Calu3 (cell line): ENCODE results near the gene XPO1. TPM values are rescaled to one million over a fixed set of nuclear protein-coding genes. Genes with fewer than 3 reads are reported as not detected.

Experiments
- BruUV-seq: library from RNA; stranded (reverse); fragments of 400-500 nt; replicated peaks from 2 replicates; lab custom pipeline; 2021; lab: Mats Ljungman, UMichigan
- CTCF ChIA-PET: fragments of 300-600 bp; sonication (Branson Sonifier 250); formaldehyde crosslinking; loops from one replicate; lab custom pipeline; 2022; ENCODE audit warnings: antibody characterized with exemption; lab: Charles Lee
- DNase-seq: peaks from one replicate; pipeline ENCODE4 v3.0.0; 2022
- H3K27ac Mint-ChIP-seq: one replicate; pipeline ENCODE4 v1.8.0; 2022; ENCODE audit warnings: mixed read lengths; ENCODE audit not compliant: unreplicated experiment
- H3K27me3 Mint-ChIP-seq: one replicate; pipeline ENCODE4 v1.8.0; 2022; ENCODE audit warnings: mixed read lengths; ENCODE audit not compliant: unreplicated experiment
- H3K36me3 Mint-ChIP-seq: one replicate; pipeline ENCODE4 v1.8.0; 2022; ENCODE audit warnings: mild to moderate bottlenecking, moderate library complexity, mixed read lengths; ENCODE audit not compliant: insufficient read depth, unreplicated experiment
- H3K4me1 Mint-ChIP-seq: one replicate; pipeline ENCODE4 v1.8.0; 2022; ENCODE audit warnings: mild to moderate bottlenecking, low read depth, mixed read lengths; ENCODE audit not compliant: unreplicated experiment
- H3K4me3 Mint-ChIP-seq: one replicate; pipeline ENCODE4 v1.8.0; 2022; ENCODE audit warnings: mild to moderate bottlenecking, low read depth, moderate library complexity, mixed read lengths; ENCODE audit not compliant: unreplicated experiment
- H3K9me3 Mint-ChIP-seq: one replicate; pipeline ENCODE4 v1.8.0; 2022; ENCODE audit warnings: low read depth, mixed read lengths; ENCODE audit not compliant: unreplicated experiment
- intact Hi-C: fragments of 100-400 bp; cut with micrococcal nuclease; formaldehyde crosslinking; loops from one replicate; pipeline ENCODE4 v1.10.0; 2022; ENCODE audit not compliant: unreplicated experiment
- total RNA-seq: library from RNA; stranded (reverse); gene quantifications from 2 replicates; pipeline ENCODE4 v1.2.3, GENCODE V29; 2022
- TF ChIP-seq, protein P1 (sequence below): fragments of 200-600 bp; IDR thresholded peaks from one replicate; pipeline ENCODE4 v1.8.0; 2022; ENCODE audit warnings: antibody characterized with exemption; ENCODE audit not compliant: unreplicated experiment

Gene XPO1
- total RNA-seq, 1 experiment from 2014 or later = 214 TPM

DNA sequence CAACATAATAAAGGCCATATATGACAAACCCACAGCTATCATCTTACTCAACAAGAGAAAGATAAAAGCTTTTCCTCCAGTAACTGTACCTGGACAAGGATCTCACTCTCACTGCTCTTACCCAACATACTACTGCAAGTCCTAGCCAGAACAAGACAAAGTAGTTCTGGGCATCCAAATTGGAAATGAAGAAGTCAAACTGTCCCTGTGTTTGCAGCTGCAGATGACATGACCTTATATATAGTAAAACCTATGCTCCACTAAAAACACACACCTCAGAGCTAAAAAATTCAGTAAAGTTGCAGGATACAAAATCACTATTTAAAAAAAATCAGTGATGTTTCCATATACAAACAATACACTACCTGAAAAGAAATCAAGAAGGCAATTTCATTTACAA lies 99.5 kb downstream of the XPO1 start:
- Mint-ChIP-seq H3K4me3 (no peak overlapping the region), H3K27ac (no peak overlapping the region), H3K27me3 (no peaks in the 10 kb centered on the region), H3K36me3 (peaks cover 2% of the 10 kb centered on the region), H3K4me1 (peaks cover 64% of the 10 kb centered on the region), H3K9me3 (no peaks in the 10 kb centered on the region)
- intact Hi-C loops = no loop called here
- TF ChIP-seq, protein P1, sequence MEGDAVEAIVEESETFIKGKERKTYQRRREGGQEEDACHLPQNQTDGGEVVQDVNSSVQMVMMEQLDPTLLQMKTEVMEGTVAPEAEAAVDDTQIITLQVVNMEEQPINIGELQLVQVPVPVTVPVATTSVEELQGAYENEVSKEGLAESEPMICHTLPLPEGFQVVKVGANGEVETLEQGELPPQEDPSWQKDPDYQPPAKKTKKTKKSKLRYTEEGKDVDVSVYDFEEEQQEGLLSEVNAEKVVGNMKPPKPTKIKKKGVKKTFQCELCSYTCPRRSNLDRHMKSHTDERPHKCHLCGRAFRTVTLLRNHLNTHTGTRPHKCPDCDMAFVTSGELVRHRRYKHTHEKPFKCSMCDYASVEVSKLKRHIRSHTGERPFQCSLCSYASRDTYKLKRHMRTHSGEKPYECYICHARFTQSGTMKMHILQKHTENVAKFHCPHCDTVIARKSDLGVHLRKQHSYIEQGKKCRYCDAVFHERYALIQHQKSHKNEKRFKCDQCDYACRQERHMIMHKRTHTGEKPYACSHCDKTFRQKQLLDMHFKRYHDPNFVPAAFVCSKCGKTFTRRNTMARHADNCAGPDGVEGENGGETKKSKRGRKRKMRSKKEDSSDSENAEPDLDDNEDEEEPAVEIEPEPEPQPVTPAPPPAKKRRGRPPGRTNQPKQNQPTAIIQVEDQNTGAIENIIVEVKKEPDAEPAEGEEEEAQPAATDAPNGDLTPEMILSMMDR = no peak
- no peak for DNase-seq
- CTCF ChIA-PET = no interaction called here
- BruUV-seq = no TSS peak

DNA sequence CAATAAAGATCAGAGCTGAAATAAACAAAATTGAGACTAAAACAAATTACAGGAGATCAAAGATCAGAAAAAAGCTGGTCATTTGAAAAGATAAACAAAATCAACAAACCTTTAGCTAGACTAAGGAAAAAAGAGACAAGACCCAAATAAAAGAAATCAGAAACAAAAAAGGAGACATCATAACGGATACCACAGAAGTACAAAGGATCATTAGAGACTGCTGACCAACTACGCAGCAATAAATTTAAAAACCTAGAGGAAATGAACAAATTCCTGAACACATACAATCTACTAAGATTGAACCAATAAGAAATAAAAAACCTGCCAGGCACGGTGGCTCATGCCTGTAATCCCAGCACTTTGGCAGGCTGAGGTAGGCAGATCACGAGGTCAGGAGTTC lies 101.0 kb downstream of the XPO1 start:
- Mint-ChIP-seq H3K4me3 (no peak overlapping the region), H3K27ac (no peak overlapping the region), H3K27me3 (no peaks in the 10 kb centered on the region), H3K4me1 (peaks cover 61% of the 10 kb centered on the region), H3K9me3 (no peaks in the 10 kb centered on the region), H3K36me3 (no peaks in the 10 kb centered on the region)
- intact Hi-C loops = no loop called here
- BruUV-seq = no TSS peak
- no peak for DNase-seq
- CTCF ChIA-PET = no interaction called here
- TF ChIP-seq, protein P1 = no peak

DNA sequence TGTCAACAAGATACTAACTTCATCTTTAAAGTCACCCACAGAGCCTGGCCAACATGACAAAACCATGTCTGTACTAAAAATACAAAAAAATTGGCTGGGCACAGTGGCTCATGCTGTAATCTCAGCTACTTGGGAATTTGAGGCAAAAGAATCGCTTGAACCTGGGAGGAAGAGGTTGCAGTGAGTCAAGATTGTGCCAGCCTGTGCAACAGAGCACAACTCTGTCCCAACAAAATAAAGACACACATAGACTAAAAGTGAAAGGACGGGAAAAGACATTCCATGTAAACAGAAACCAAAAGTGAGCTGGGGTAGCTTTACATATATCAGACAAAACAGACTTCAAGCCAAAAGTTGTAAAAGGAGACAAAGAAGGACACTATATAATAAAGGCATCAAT lies 102.1 kb downstream of the XPO1 start:
- Mint-ChIP-seq H3K9me3 (no peaks in the 10 kb centered on the region), H3K36me3 (peaks cover under 1% of the 10 kb centered on the region), H3K27ac (no peak overlapping the region), H3K4me3 (no peak overlapping the region), H3K27me3 (no peaks in the 10 kb centered on the region), H3K4me1 (peaks cover 50% of the 10 kb centered on the region)
- intact Hi-C loops = no loop called here
- TF ChIP-seq, protein P1 = no peak
- no peak for DNase-seq
- CTCF ChIA-PET = interaction anchor here (0.5 kb wide), 1 partner anchor 10 kb away, joined by 3 read pairs; no protein-coding TSS in a partner anchor
- no TSS peak for BruUV-seq

DNA sequence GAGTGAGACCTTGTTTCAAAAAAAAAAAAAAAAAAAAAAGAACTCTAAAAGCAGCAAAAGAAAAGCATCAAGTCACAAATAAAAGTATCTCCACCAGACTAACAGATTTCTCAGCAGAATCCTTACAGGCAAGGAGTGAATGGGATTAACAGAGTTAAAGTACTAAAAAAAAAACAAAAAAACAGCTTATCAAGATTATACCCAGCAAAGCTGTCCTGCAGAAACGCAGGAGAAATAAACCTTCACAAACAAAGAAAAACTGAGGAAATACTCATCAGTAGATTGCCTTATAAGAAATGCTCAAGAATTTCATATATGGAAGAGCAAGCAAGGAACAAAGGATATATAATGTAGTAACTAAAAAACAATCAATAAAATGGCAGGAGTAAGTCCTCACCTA lies 102.9 kb downstream of the XPO1 start:
- intact Hi-C loops = no loop called here
- TF ChIP-seq, protein P1 = no peak
- H3K27ac Mint-ChIP-seq = no peak overlapping the region
- H3K27me3 Mint-ChIP-seq = no peaks in the 10 kb centered on the region
- BruUV-seq = no TSS peak
- H3K4me3 Mint-ChIP-seq = no peak overlapping the region
- DNase-seq = no peak
- H3K9me3 Mint-ChIP-seq = no peaks in the 10 kb centered on the region
- peaks cover 50% of the 10 kb centered on the region for H3K4me1 Mint-ChIP-seq
- CTCF ChIA-PET = no interaction called here
- peaks cover 5% of the 10 kb centered on the region for H3K36me3 Mint-ChIP-seq
